HG02884 (cell line): ENCODE data around the gene JADE1.
A peak's percentile ranks its signal among the peaks of the same experiment; 100 is the strongest.

Experiments used
- ATAC-seq: cut with Tn5 transposase; IDR thresholded peaks from one replicate; pipeline ENCODE4 v1.9.1; 2021; ENCODE audit warnings: mild to moderate bottlenecking, moderate library complexity; ENCODE audit not compliant: unreplicated experiment

Gene JADE1

DNA sequence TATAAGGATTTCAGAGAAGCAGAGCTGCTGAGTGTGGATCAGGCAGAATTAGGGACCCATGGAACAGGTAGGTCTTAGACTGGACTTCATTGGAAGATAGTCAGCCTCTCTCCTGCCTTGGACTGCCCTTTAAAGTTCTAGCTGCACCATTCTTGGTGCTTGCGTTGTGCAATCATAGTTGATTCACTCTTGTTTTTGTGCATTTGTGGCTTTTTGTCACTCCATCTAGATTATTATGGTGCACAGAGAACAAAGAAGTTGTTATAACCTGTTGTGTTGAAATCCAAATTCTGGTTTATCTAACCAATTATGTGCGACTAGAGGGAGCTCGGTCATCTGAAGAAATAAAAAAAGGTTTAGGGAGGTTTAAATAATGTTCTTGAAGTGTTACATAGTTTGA lies 59.3 kb downstream of the JADE1 start:
- ATAC-seq: no peak

DNA sequence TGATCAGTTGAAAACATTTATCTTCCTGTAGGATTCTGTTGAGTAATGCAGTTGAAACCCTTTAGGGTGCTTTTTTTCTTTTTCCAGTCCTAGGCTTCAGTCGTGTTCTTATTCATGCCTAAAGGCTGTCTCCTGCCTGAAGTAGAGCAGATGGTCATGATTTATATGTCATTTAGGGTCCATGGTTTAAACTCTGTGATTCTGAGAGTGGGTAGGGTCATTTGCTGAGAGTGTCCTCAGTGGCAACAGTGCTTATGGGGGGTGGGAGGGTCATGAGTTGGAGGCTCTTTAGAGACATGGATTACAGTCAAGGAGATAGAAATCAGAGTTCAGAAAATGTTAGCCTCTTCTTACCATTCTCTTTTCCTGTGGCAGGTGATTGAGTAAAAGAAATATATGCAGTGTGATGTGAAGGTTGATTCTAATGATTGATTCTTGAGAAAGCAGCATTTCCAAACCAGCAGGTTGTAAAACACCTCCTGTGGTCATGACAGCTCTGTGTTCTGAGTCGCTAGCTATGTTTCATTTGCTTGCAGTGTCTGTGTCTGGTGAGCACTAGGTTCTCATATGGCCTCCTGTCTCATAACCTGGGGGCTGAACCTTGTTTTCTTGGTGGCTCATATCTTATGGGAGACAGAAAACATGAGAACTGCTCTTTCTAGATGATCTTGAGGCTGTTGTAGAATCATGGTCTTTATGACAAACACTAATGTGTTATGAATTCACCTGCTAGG lies 60.4 kb downstream of the JADE1 start:
- no peak for ATAC-seq

DNA sequence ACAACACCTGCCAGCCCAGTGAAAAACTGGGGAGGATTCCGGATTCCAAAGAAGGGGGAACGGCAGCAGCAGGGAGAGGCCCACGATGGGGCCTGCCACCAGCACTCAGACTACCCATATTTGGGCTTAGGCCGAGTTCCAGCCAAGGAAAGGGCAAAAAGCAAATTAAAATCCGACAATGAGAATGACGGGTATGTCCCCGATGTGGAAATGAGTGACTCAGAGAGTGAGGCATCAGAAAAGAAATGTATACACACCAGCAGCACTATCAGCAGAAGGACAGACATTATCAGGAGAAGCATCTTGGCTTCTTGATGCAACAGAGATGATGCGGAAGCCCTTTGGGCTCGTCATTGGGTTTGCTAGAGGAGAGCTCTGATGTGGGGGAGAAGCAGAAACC lies 62.4 kb downstream of the JADE1 start:
- no peak for ATAC-seq

DNA sequence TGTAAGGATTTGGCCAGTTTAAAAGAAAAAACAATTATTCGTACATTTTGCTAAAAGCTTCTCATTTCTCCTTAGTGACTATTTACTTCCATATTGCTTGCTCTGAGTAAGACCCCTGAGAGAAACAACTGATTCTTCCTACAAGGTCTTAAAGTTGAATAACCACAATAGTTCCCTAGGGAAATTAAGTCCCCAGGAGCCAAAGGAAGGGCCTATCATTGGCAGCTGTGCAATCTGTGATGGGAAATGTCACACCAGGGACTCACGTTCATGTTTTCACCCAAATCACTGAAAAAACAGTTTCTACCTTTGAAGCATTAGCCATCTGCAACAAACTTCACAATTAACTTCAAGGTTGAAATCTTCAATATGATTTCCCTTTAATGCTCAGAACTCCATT lies 66.7 kb downstream of the JADE1 start:
- ATAC-seq: no peak

DNA sequence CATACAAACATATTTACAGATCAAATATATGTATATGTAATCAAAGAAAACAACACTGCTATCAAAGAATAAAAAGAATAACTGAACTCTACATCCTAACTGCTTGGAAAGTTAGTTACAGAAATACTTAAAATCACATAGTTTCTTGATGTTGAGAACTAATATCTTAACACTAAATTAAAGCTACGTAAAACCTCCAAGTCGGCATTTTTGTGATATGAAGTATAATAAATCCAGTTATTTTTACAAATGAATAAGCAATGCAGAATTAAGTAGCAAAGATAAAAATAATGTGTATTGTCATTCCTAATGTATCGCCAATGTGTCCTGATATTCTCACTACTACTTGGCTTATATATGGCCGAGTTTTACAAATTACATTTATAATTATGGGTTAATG lies 68.4 kb downstream of the JADE1 start:
- no peak for ATAC-seq

DNA sequence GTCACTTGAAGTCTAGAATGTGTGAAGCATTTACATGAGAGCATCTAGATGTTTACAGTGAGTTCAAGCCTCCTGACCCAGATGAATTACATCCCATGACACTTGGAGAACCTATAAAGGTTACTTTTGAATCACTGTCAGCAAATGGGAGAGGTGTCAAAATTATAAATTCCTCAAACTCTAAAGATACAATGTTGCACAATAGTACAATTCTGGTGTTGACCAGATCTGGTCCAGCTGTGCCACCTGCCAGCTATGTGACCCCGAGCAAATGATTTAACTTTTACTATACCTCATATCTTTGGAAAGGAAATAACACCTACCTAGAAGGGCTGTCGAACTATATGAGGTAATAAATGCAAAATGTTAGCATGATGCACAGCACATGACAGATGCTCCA lies 69.8 kb downstream of the JADE1 start:
- ATAC-seq: no peak

DNA sequence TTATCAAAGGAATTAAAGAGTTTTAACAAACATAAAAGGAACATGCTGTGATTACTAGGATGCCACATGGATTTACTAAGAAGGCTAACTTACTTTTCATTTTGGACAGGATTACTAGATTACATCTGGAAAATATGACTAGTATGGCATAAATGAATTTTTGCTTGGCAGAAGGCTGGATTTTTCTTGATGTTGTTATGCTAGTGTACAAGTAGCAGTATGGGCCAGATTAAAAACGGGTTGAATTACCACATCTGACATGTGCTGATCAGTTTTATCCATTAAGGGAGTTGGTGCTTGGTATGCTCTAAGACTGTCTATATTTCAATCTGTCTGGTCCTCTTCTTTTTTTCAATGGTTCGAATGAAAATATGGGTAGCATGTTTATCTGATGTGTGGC lies 70.5 kb downstream of the JADE1 start:
- ATAC-seq: no peak

DNA sequence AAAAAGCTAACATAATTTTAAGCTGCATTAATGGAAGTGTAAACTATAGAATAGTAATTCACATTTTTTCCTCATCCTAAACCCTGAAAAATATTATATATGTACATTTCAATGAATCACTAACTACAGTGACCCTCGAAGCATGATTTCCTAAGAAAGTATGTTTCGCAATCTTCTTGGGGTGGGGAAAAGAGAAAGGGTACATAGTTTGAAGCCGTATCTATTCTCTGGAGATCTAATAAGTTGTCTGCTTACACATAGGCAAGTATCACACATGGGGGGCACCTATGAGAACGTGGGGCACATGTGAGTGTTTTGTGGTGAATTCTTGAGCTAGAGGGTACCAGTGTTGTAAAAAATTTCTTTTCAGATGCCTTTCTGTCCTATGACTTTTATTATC lies 71.2 kb downstream of the JADE1 start:
- no peak for ATAC-seq

DNA sequence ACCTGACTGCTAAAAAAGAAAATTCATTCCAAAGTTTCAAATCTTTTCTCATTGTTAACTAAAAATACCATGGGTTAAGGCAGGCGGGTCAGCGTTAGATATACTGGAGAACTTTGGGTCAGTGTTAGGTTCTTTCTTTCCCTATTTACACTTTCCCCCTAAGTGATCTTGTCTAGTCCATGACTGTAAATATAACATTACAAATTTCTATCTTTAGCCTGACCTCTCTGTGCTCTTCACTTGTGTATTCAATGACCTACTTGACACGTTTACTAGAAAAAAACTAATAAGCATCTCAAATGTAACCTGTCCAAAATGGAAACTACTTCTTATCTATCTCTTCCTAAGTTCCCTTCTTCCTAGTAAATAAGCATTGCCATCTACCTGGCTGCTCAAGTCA lies 95.3 kb downstream of the JADE1 start:
- ATAC-seq: no peak

DNA sequence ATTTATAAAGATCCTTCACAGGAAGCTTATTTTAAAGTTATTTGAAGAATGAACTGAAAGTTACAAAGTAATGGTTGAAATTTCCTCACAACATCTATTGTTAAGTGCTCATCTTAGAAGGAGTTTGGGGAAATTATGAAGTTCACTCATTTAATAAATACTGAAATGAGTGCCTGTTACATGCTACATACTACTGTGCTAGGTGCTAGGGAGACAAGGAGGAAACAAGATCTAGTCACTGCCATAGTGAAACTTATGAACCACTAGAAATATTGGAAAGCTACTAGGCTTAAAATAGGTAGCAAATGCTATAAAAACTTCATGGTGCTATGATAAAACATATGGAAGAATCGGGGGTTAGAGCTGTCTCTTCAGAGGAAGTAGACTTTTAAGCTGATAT lies 97.1 kb downstream of the JADE1 start:
- ATAC-seq: peak; percentile 57

DNA sequence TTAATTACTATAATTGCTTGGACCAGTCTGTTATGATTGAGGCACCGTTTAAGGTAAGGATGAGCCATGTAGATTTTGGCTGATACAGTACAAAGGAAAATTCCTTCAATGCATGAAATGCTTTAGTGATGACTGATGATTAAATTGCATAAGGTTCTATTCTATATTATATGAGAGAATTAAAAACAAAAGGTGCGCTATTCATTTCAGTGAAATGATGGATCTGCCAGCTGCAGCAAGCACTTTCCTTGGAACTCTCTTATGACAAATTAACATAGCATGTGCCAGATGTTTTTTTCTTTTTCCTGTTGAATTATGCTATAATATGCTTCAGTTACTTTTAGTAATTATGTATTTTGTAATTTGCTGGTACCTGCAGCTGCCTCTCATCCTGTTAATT lies 98.5 kb downstream of the JADE1 start:
- ATAC-seq: no peak

DNA sequence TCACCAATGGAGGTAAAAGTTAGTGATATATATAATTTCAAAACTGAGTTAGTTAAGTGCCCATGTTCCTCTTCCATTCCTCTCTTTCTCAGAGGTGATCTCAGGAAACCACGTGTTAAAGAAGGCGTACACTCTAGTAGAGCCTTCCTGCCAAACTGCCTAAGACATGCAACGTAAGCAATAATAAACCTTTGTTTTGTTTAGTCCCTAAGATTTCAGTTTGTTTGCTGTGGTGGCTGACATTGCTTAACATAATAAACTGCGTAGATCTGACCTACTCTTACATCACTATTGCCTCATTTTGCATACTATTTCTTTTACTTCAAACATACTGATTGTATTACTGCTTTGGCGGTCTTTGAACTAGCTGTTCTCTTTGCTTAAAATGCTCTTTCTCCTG lies 99.2 kb downstream of the JADE1 start:
- ATAC-seq: no peak

DNA sequence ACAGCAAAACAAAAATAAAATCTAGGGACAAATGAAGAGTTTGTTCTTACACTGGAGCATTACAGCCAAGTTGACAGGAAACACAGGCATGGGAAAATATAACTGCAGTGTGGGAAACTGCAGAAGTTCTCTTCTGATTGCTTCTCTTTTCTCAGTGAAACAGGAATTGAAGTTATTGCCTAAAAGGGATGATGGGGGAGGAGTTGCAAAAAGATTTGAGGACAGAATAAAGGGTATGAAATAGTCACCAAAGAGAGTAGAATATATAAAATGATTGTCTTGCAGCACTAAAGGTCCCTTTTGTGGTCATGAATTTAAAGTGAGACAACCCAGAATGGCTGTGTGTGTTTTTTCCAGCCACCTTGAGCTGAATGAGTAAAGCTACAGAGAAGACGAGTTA lies 103.7 kb downstream of the JADE1 start:
- peak; percentile 24 for ATAC-seq

DNA sequence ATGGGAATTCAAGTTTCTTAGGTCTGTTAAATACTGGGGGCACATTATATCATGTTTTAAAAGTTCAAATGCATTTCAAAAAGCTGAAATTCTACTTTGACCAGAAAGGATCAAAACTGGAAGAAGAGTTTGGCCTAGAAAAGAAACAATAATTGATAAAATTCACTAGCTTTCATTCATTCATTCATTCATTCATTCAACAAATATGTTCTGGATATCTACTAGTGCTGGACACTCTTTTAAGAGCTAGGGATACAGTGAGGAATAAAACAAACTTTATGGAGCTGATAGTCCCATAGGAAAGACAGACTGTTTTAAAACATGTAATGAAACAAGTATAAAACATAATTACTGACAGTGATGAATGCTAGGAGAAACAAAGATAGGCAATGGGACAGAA lies 106.0 kb downstream of the JADE1 start:
- no peak for ATAC-seq

DNA sequence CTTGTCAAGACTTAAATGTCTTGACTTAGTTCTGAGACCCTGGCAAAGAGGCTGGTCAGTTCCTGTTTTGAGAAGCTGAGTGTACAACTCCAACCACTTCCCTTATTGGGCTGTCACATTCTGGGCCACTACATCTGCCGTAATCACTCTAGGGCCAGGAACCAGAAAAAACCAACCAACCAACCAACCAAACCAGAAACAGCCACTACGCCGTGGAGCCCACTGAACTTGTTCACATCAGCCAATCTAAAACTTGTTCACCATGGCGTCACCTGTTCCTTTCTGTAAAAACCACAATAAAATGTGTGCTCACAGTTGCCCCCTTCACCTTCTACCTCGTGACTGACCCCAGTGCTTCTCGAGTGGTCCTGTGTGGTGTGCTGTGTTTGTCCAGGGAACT lies 107.3 kb downstream of the JADE1 start:
- ATAC-seq: peak; percentile 70

DNA sequence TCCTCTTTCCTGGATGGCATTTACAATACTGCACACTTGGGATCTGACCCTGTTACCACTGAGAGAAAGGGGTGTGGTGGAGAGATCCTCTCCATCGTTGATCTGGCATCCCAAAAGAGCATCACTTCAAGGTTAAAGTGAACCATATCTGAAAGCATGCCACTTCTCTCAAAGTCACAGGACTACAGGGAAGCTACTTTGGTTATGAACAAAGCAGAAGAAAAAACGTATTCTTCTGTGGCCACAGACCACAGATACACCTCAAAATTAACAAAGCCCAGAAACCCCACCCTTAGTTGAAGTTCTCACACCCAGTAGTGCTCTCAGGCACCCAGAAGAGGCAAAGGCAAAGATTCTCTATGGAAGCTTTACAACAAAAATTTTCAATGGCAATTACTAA lies 108.3 kb downstream of the JADE1 start:
- peak; percentile 73 for ATAC-seq

DNA sequence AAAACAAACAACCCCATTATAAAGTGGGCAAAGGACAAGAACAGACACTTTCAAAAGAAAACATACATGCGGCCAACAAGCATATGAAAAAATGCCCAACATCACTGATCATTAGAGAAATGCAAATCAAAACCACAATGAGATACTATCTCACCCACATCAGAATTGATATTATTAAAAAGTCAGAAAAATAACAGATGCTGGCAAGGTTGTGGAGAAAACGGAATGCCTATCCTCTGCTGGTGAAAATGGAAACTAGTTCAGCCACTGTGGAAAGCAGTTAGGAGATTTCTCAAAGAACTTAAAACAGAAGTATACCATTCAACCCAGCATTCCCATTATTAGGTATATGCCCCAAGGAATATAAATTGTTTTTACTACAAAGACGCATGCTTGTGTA lies 112.5 kb downstream of the JADE1 start:
- no peak for ATAC-seq
